ENCODE data around the gene ARHGEF2. TPM values are rescaled to one million over a fixed set of nuclear protein-coding genes. Genes with fewer than 3 reads are reported as not detected.

The ARHGEF2 gene
- total and polyA plus RNA-seq, 2 of the 13 experiments (the other 11 are each of a cell fraction or from before 2014, with no cell fraction given), result 16.1 to 32.1 TPM

- TF ChIP-seq SNAI1 (CRISPR knock-in tag; IDR thresholded peaks at IDR 0.05; ENCODE audit: borderline replicate concordance) (no peak), TMF1 (CRISPR knock-in tag; IDR thresholded peaks at IDR 0.05; ENCODE audit: low read depth) (0 out of 2 replicates have a peak, but pooled peaks have one; percentile 13), ZNF691 (CRISPR knock-in tag; IDR thresholded peaks at IDR 0.05; ENCODE audit: borderline replicate concordance, low read depth) (peak; percentile 26; the same call in 1 of the 2 replicates), MXD4 (CRISPR knock-in tag; IDR thresholded peaks at IDR 0.05) (0 out of 2 replicates have a peak, but pooled peaks have one; percentile 24), ARID4A (CRISPR knock-in tag; IDR thresholded peaks at IDR 0.05; ENCODE audit: borderline replicate concordance) (peak; percentile 16; the same call in 1 of the 2 replicates), HIC2 (CRISPR knock-in tag; IDR thresholded peaks at IDR 0.05; ENCODE audit: low read depth) (peak; percentile 73; the same call in 1 of the 2 replicates), CBX5 (CRISPR knock-in tag; IDR thresholded peaks at IDR 0.05; ENCODE audit: borderline replicate concordance) (peak; percentile 15; the same call in 1 of the 2 replicates), GATAD1 (CRISPR knock-in tag; IDR thresholded peaks at IDR 0.05) (peak; percentile 46; the same call in 1 of the 2 replicates), TGIF2 (CRISPR knock-in tag; IDR thresholded peaks at IDR 0.05) (0 out of 2 replicates have a peak, but pooled peaks have one; percentile 50), HDAC2 (CRISPR knock-in tag; IDR thresholded peaks at IDR 0.05) (no peak), YEATS2 (CRISPR knock-in tag; IDR thresholded peaks at IDR 0.05; ENCODE audit: borderline replicate concordance) (peak; percentile 34; the same call in 1 of the 2 replicates), ZNF34 (CRISPR knock-in tag; IDR thresholded peaks at IDR 0.05; ENCODE audit: borderline replicate concordance) (0 out of 2 replicates have a peak, but pooled peaks have one; percentile 34), GMEB1 (CRISPR knock-in tag; IDR thresholded peaks at IDR 0.05; ENCODE audit: borderline replicate concordance) (0 out of 2 replicates have a peak, but pooled peaks have one; percentile 32), ZNF432 (CRISPR knock-in tag; IDR thresholded peaks at IDR 0.05; ENCODE audit: borderline replicate concordance) (no peak), SSRP1 (CRISPR knock-in tag; IDR thresholded peaks at IDR 0.05) (peak; percentile 84), DNMT3B (CRISPR knock-in tag; conservative IDR thresholded peaks at IDR 0.05) (0 out of 2 replicates have a peak, but pooled peaks have one; percentile 46), IKZF5 (CRISPR knock-in tag; IDR thresholded peaks at IDR 0.05) (peak; percentile 46; the same call in 1 of the 2 replicates), ELF1 (CRISPR knock-in tag; IDR thresholded peaks at IDR 0.05) (peak; percentile 38; the same call in 1 of the 2 replicates)
Measured at GRCh38 chr1:155989242-155990004, 11.1 kb upstream of the ARHGEF2 start (continued).

All from HepG2 (cell line).